Measurements from ENCODE around the gene FLRT2. TPM values are rescaled to one million over a fixed set of nuclear protein-coding genes. Genes with fewer than 3 reads are reported as not detected.

Gene FLRT2
- total and polyA plus RNA-seq, 3 donors from 2014 or later, result 20.1 to 134 (median 34.4) TPM

DNA sequence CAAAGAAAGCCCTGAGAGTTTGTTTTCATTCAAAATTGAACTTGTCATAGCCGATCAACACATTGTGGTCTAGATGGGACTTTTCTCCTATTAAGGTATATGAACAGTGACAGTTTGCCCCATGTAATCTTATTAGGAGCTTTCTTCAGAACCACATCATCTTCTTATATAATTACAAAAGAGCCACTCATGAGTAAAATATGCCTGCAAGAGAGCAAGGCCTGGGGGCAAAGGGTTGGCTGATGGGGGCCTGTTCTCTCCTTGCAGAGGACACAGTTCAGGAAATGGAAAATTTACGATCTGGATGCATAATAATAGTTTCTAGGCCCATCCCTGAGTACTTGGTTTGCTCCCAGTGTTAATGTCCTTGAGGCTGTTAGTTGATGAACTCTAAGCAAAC is 87.8 kb downstream of the FLRT2 start:
- Histone ChIP-seq H3K4me1 (no peaks in the 10 kb centered on the region), H3K36me3 (ENCODE audit: low read depth, missing control alignments) (no peaks in the 10 kb centered on the region), H3K4me3 (no peak overlapping the region), H3K27ac (no peak overlapping the region), H3K9me3 (no peaks in the 10 kb centered on the region), H3K27me3 (no peaks in the 10 kb centered on the region)
- DNase-seq, result no peak
- 68 to 71% methylated on average over 2 of the region's 2 CpGs for WGBS, 2 donors
- no peak for TF ChIP-seq POLR2A (IDR thresholded peaks at IDR 0.05)
- TF ChIP-seq, protein P1, sequence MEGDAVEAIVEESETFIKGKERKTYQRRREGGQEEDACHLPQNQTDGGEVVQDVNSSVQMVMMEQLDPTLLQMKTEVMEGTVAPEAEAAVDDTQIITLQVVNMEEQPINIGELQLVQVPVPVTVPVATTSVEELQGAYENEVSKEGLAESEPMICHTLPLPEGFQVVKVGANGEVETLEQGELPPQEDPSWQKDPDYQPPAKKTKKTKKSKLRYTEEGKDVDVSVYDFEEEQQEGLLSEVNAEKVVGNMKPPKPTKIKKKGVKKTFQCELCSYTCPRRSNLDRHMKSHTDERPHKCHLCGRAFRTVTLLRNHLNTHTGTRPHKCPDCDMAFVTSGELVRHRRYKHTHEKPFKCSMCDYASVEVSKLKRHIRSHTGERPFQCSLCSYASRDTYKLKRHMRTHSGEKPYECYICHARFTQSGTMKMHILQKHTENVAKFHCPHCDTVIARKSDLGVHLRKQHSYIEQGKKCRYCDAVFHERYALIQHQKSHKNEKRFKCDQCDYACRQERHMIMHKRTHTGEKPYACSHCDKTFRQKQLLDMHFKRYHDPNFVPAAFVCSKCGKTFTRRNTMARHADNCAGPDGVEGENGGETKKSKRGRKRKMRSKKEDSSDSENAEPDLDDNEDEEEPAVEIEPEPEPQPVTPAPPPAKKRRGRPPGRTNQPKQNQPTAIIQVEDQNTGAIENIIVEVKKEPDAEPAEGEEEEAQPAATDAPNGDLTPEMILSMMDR (IDR thresholded peaks at IDR 0.05), result no peak
- intact Hi-C loops (cut with DNase I; ENCODE audit: low total_unique reads), result no loop called here

DNA sequence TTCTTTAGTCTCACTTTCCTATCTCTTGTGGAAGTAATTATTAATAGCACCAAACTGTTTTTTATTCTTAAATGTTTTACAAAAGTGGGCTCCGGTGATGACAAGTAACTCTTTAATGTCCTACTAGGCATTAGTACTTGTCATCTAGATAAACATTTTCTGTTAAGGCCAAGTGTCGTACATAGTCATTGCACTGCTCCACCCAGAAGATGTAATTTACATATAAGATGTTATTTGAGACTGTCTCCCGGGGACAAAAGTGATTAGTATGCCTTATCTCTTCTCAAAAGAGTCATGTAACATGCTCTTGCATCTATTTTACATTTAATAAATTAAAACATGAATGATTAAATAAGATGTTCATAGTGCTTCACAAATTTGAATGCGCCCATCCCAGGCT is 88.4 kb downstream of the FLRT2 start:
- no peak overlapping the region for H3K4me3 ChIP-seq
- intact Hi-C loops (cut with DNase I; ENCODE audit: low total_unique reads), result no loop called here
- no peaks in the 10 kb centered on the region for H3K36me3 ChIP-seq (ENCODE audit: low read depth, missing control alignments)
- no peaks in the 10 kb centered on the region for H3K9me3 ChIP-seq
- TF ChIP-seq, protein P1 (IDR thresholded peaks at IDR 0.05), result no peak
- no peak for TF ChIP-seq POLR2A (IDR thresholded peaks at IDR 0.05)
- WGBS, 2 donors, result 80 to 84% methylated on average over 4 of the region's 4 CpGs
- no peaks in the 10 kb centered on the region for H3K27me3 ChIP-seq
- DNase-seq, result no peak
- H3K27ac ChIP-seq, result no peak overlapping the region
- H3K4me1 ChIP-seq, result no peaks in the 10 kb centered on the region

DNA sequence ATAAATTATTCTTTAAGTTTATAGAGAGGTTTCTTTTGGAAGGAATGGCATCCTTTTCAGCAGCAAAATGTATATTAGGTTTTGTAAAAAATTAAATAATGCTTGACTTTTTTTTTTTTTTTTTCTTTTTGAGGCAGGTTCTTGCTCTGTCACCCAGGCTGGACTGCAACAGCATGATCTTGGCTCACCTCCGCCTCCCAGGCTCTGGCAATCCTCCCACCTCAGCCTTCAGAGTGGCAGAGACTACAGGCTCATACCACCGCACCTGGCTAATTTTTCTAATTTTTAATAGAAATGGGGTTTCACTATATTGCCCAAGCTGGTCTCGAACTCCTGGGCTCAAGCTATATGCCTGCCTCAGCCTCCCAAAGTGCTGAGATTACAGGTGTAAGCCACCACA is 89.0 kb downstream of the FLRT2 start:
- Histone ChIP-seq H3K4me3 (no peak overlapping the region), H3K27me3 (no peaks in the 10 kb centered on the region), H3K27ac (no peak overlapping the region), H3K9me3 (no peaks in the 10 kb centered on the region), H3K4me1 (no peaks in the 10 kb centered on the region), H3K36me3 (ENCODE audit: low read depth, missing control alignments) (no peaks in the 10 kb centered on the region)
- TF ChIP-seq POLR2A (IDR thresholded peaks at IDR 0.05), result no peak
- TF ChIP-seq, protein P1 (IDR thresholded peaks at IDR 0.05), result no peak
- WGBS, 2 donors, result 89 to 91% methylated on average over 3 of the region's 3 CpGs
- DNase-seq, result no peak
- intact Hi-C loops (cut with DNase I; ENCODE audit: low total_unique reads), result no loop called here

DNA sequence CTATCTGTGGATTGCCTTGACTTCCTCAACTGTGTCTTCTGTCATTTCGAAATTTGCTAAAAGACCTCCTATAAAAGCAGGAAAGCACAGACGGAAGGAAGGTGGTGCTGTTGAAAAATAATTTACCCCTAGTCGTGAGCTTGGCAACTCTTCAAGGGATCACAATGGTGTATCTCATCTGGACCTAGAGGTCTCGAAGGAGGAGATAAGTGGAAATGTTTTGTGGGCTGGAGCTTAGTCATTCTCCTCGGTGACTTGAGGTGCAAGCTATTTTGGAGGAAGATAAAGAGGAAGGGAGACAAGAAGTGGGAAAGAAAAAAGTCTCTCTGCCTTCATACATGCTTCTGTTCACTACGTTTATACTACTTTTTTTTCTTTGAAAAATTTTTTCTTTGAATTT is 89.9 kb downstream of the FLRT2 start:
- TF ChIP-seq, protein P1 (IDR thresholded peaks at IDR 0.05), result no peak
- TF ChIP-seq POLR2A (IDR thresholded peaks at IDR 0.05), result no peak
- Histone ChIP-seq H3K4me1 (no peaks in the 10 kb centered on the region), H3K27ac (no peak overlapping the region), H3K36me3 (ENCODE audit: low read depth, missing control alignments) (no peaks in the 10 kb centered on the region), H3K4me3 (no peak overlapping the region), H3K27me3 (no peaks in the 10 kb centered on the region), H3K9me3 (no peaks in the 10 kb centered on the region)
- 63 to 65% methylated on average over 6 of the region's 6 CpGs for WGBS, 2 donors
- DNase-seq, result no peak
- intact Hi-C loops (cut with DNase I; ENCODE audit: low total_unique reads), result no loop called here

DNA sequence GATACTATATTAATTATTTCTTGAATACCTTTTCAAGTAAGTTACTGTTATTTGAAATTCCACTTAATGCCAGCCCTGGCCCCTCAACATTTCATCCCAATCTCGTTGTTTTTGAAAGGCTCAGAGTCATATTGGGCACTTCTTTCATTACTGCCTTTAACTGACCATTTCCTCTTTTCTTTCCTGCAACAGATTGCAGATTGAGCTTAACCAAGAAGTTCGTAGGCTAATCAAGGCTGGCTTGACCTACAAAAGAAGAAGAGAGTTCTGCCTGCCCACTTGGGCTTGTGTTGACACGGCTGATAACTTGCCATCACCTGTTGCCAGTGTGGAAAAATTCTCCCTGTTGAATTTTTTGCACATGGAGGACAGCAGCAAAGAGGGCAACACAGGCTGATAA is 91.0 kb downstream of the FLRT2 start:
- WGBS, 2 donors, result 64 to 77% methylated on average over 3 of the region's 3 CpGs
- intact Hi-C loops (cut with DNase I; ENCODE audit: low total_unique reads), result no loop called here

More for the DNA sequence above, 91.0 kb downstream of the FLRT2 start:
- no peak for DNase-seq
- TF ChIP-seq, protein P1 (IDR thresholded peaks at IDR 0.05), result no peak
- TF ChIP-seq POLR2A (IDR thresholded peaks at IDR 0.05), result no peak
- no peak overlapping the region for H3K27ac ChIP-seq
- H3K4me1 ChIP-seq, result no peaks in the 10 kb centered on the region
- H3K27me3 ChIP-seq, result no peaks in the 10 kb centered on the region
- H3K9me3 ChIP-seq, result no peaks in the 10 kb centered on the region
- H3K4me3 ChIP-seq, result no peak overlapping the region
- no peaks in the 10 kb centered on the region for H3K36me3 ChIP-seq (ENCODE audit: low read depth, missing control alignments)
